Measurements from ENCODE around the gene CDK13. TPM values are rescaled to one million over a fixed set of nuclear protein-coding genes. Genes with fewer than 3 reads are reported as not detected.
"Not testable (repeated sequence)": the region's sequence is repeated elsewhere in the genome, so short reads cannot be mapped to it uniquely, and the experiment has no call there.

The CDK13 gene
- total RNA-seq, 1 donor from 2014 or later, result 43.2 TPM

- no peak for DNase-seq (ENCODE audit: low spot score)
These were observed 147.7 kb downstream of the CDK13 start for GRCh38 chr7:40097728-40098127.

GRCh38 chr7:40098810-40099209 lies 148.8 kb downstream of the CDK13 start:
- DNase-seq (ENCODE audit: low spot score), result no peak

- DNase-seq (ENCODE audit: low spot score), result no peak
These were observed 149.8 kb downstream of the CDK13 start for GRCh38 chr7:40099837-40100236.

- DNase-seq (ENCODE audit: low spot score), result no peak
These were observed 151.1 kb downstream of the CDK13 start for GRCh38 chr7:40101201-40101600.

- no peak for DNase-seq (ENCODE audit: low spot score)
These were observed 152.8 kb downstream of the CDK13 start for GRCh38 chr7:40102897-40103296.

GRCh38 chr7:40105879-40106473 lies 155.9 kb downstream of the CDK13 start:
- DNase-seq (ENCODE audit: low spot score), result no peak

GRCh38 chr7:40115936-40116335 lies 165.9 kb downstream of the CDK13 start:
- DNase-seq (ENCODE audit: low spot score), result no peak

- DNase-seq (ENCODE audit: low spot score), result not testable (repeated sequence)
These were observed 167.1 kb downstream of the CDK13 start for GRCh38 chr7:40117199-40117598.

GRCh38 chr7:40118201-40118600 lies 168.1 kb downstream of the CDK13 start:
- DNase-seq (ENCODE audit: low spot score), result not testable (repeated sequence)

- no peak for DNase-seq (ENCODE audit: low spot score)
These were observed 170.0 kb downstream of the CDK13 start for GRCh38 chr7:40120020-40120419.

- DNase-seq (ENCODE audit: low spot score), result not testable (repeated sequence)
These were observed 172.3 kb downstream of the CDK13 start for GRCh38 chr7:40122100-40122939.

GRCh38 chr7:40122940-40123254 lies 172.8 kb downstream of the CDK13 start:
- no peak for DNase-seq (ENCODE audit: low spot score)

- DNase-seq (ENCODE audit: low spot score), result no peak
These were observed 183.7 kb downstream of the CDK13 start for GRCh38 chr7:40133561-40134427.

- DNase-seq (ENCODE audit: low spot score), result peak; percentile 86
These were observed 184.6 kb downstream of the CDK13 start, which contains the start of the genes MPLKIP and SUGCT for GRCh38 chr7:40134428-40135316. TSS of gene MPLKIP (minus strand) at chr7:40134622. CDS start at chr7:40134567, 55 bp downstream. TSS of gene SUGCT (plus strand) at chr7:40135005.

GRCh38 chr7:40135317-40135610 lies 185.2 kb downstream of the CDK13 start:
- no peak for DNase-seq (ENCODE audit: low spot score)

GRCh38 chr7:40137563-40137962 lies 187.5 kb downstream of the CDK13 start:
- DNase-seq (ENCODE audit: low spot score), result no peak

GRCh38 chr7:40138973-40139372 lies 188.9 kb downstream of the CDK13 start:
- DNase-seq (ENCODE audit: low spot score), result no peak

GRCh38 chr7:40139891-40140290 lies 189.8 kb downstream of the CDK13 start:
- DNase-seq (ENCODE audit: low spot score), result not testable (repeated sequence)

GRCh38 chr7:40141916-40142315 lies 191.9 kb downstream of the CDK13 start:
- DNase-seq (ENCODE audit: low spot score), result not testable (repeated sequence)

GRCh38 chr7:40145596-40146130 lies 195.6 kb downstream of the CDK13 start:
- DNase-seq (ENCODE audit: low spot score), result not testable (repeated sequence)

Measured in mucosa of gallbladder (tissue), 1 donor.